Activated B cell treated with CpG ODN at 0.5 μM for 24 hours (primary cell): ENCODE data around the gene WIPI1. TPM values are rescaled to one million over a fixed set of nuclear protein-coding genes. Genes with fewer than 3 reads are reported as not detected.

Experiments
- ATAC-seq: fragments of 200-7000 bp; cut with Tn5 transposase; one replicate; pipeline ENCODE4 v1.10.0; 2021; ENCODE audit warnings: low read depth, mild to moderate bottlenecking, moderate library complexity
- CTCF ChIA-PET: fragments of 350-600 bp; sonication (Branson Sonifier 250); formaldehyde crosslinking; loops from one replicate; lab custom pipeline; 2021; ENCODE audit warnings: antibody characterized with exemption; lab: Charles Lee
- POLR2A ChIA-PET: fragments of 350-600 bp; sonication (Branson Sonifier 250); formaldehyde crosslinking; loops from one replicate; lab custom pipeline; 2021; ENCODE audit warnings: antibody characterized with exemption; lab: Charles Lee
- DNase-seq: peaks from one replicate; pipeline ENCODE4 v3.0.0; 2022
- H3K27ac Mint-ChIP-seq: one replicate; pipeline ENCODE4 v1.8.0; 2020; ENCODE audit warnings: mixed read lengths
- H3K27me3 Mint-ChIP-seq: one replicate; pipeline ENCODE4 v1.8.0; 2021; ENCODE audit warnings: mixed read lengths
- H3K36me3 Mint-ChIP-seq: one replicate; pipeline ENCODE4 v1.8.0; 2021; ENCODE audit warnings: low read depth, mixed read lengths
- H3K4me1 Mint-ChIP-seq: one replicate; pipeline ENCODE4 v1.8.0; 2021; ENCODE audit warnings: mixed read lengths
- H3K4me3 Mint-ChIP-seq: one replicate; pipeline ENCODE4 v1.8.0; 2020; ENCODE audit warnings: mild to moderate bottlenecking, mixed read lengths
- H3K9me3 Mint-ChIP-seq: one replicate; pipeline ENCODE4 v1.8.0; 2020; ENCODE audit warnings: mixed read lengths
- CTCF ChIP-seq: fragments of 200-600 bp; IDR thresholded peaks from one replicate; pipeline ENCODE4 v1.8.0; 2022; ENCODE audit warnings: antibody characterized with exemption, mild to moderate bottlenecking
- intact Hi-C: fragments of 100-400 bp; cut with micrococcal nuclease; formaldehyde crosslinking; loops from one replicate; pipeline ENCODE4 v1.15.1; 2024
- total RNA-seq: library from RNA; stranded (reverse); gene quantifications from 2 replicates; pipeline ENCODE4 v1.2.3, GENCODE V29; 2022

WIPI1 gene
- total RNA-seq, 1 donor from 2014 or later, result 9.8 TPM

- TF ChIP-seq CTCF, result no peak
- Mint-ChIP-seq H3K4me3 (no peak overlapping the region), H3K36me3 (peaks cover 5% of the 10 kb centered on the region), H3K4me1 (peaks cover 7% of the 10 kb centered on the region), H3K9me3 (peaks cover 6% of the 10 kb centered on the region), H3K27me3 (no peaks in the 10 kb centered on the region), H3K27ac (peak overlapping the region; percentile 62)
- peak; percentile 76 for ATAC-seq
- peak; percentile 23 for DNase-seq
- intact Hi-C loops, result loop anchor here (1.0 kb wide), 4 partner anchors 37 to 227 kb away; no protein-coding TSS in a partner anchor
- POLR2A ChIA-PET, result interaction anchor here (0.6 to 2.9 kb wide), 15 partner anchors 12 to 226 kb away, joined by 3 to 48 read pairs (median 3); partner anchors contain the start of genes AMZ2, ARSG and SLC16A6
- CTCF ChIA-PET, result interaction anchor here (0.6 to 1.9 kb wide), 36 partner anchors 11 to 440 kb away, joined by 3 to 73 read pairs (median 3); partner anchors contain the start of gene AMZ2
Observed at GRCh38 chr17:68398691-68399637, 58.3 kb downstream of the WIPI1 start.

- ATAC-seq, result no peak
- no peak for DNase-seq
- ChIA-PET POLR2A (interaction anchor here (0.5 to 2.9 kb wide), 2 partner anchors 24 to 107 kb away, joined by 3 to 48 read pairs; partner anchors contain the start of genes ARSG and SLC16A6), CTCF (interaction anchor here (1.2 kb wide), 1 partner anchor 135 kb away, joined by 3 read pairs; no protein-coding TSS in a partner anchor)
- Mint-ChIP-seq H3K4me3 (no peak overlapping the region), H3K4me1 (peaks cover 7% of the 10 kb centered on the region), H3K27ac (no peak overlapping the region), H3K36me3 (peaks cover 8% of the 10 kb centered on the region), H3K27me3 (no peaks in the 10 kb centered on the region), H3K9me3 (peaks cover 6% of the 10 kb centered on the region)
- intact Hi-C loops, result no loop called here
- TF ChIP-seq CTCF, result no peak
Observed at GRCh38 chr17:68397108-68397536, 60.2 kb downstream of the WIPI1 start.

- no peak overlapping the region for H3K27ac Mint-ChIP-seq
Observed at GRCh38 chr17:68396226-68397107, 60.8 kb downstream of the WIPI1 start.

GRCh38 chr17:68394608-68395331 is 62.5 kb downstream of the WIPI1 start:
- no peaks in the 10 kb centered on the region for H3K27me3 Mint-ChIP-seq
- DNase-seq, result no peak
- peaks cover 7% of the 10 kb centered on the region for H3K4me1 Mint-ChIP-seq
- H3K9me3 Mint-ChIP-seq, result peaks cover 6% of the 10 kb centered on the region
- POLR2A ChIA-PET, result no interaction called here
- H3K27ac Mint-ChIP-seq, result no peak overlapping the region
- H3K4me3 Mint-ChIP-seq, result no peak overlapping the region
- no peak for ATAC-seq
- peaks cover 8% of the 10 kb centered on the region for H3K36me3 Mint-ChIP-seq
- TF ChIP-seq CTCF, result no peak
- intact Hi-C loops, result no loop called here
- CTCF ChIA-PET, result no interaction called here

More at GRCh38 chr17:68396226-68397107, 60.8 kb downstream of the WIPI1 start:
- no peak for DNase-seq
- ATAC-seq, result no peak
- Mint-ChIP-seq H3K36me3 (peaks cover 8% of the 10 kb centered on the region), H3K9me3 (peaks cover 6% of the 10 kb centered on the region), H3K4me3 (no peak overlapping the region), H3K27me3 (no peaks in the 10 kb centered on the region), H3K4me1 (peaks cover 7% of the 10 kb centered on the region)
- ChIA-PET CTCF (interaction anchor here (1.2 kb wide), 1 partner anchor 134 kb away, joined by 3 read pairs; no protein-coding TSS in a partner anchor), POLR2A (interaction anchor here (0.5 to 2.9 kb wide), 2 partner anchors 24 to 106 kb away, joined by 3 to 48 read pairs; partner anchors contain the start of genes ARSG and SLC16A6)
- no peak for TF ChIP-seq CTCF
- intact Hi-C loops, result no loop called here
